Sigmoid colon (tissue), 7 donors: ENCODE measurements around the gene LDLRAD3. TPM values are rescaled to one million over a fixed set of nuclear protein-coding genes. Genes with fewer than 3 reads are reported as not detected.

ENCODE experiments used
- DNase-seq: peaks from one replicate; pipeline ENCODE4 v3.0.0-alpha.2; 2019
- H3K27ac ChIP-seq, 4 donors: fragments of 200-600 bp; sonication (generic); one replicate each; pipeline ENCODE4 v1.5.1; 2016 to 2019; ENCODE audit warnings: mild to moderate bottlenecking in 1 of 4
- H3K27me3 ChIP-seq, 3 donors: fragments of 200-600 bp; sonication (generic); one replicate each; pipeline ENCODE4 v1.5.1; 2019; ENCODE audit warnings: mild to moderate bottlenecking in 1 of 3
- H3K36me3 ChIP-seq, 4 donors: fragments of 200-600 bp; sonication (generic); one replicate each; pipeline ENCODE4 v1.5.1; 2016 to 2019
- H3K4me1 ChIP-seq, 4 donors: fragments of 200-600 bp; sonication (generic); one replicate each; pipeline ENCODE4 v1.5.1; 2017 to 2019
- H3K4me3 ChIP-seq, 4 donors: fragments of 200-600 bp; sonication (generic); one replicate each; pipeline ENCODE4 v1.5.1; 2017 to 2019; ENCODE audit warnings: mild to moderate bottlenecking in 2 of 4, moderate library complexity in 1 of 4
- H3K9me3 ChIP-seq, 4 donors: fragments of 200-600 bp in 3 of 4; sonication (generic) in 3 of 4; one replicate each; pipeline versions ENCODE4 v1.5.1 to v1.6.1; 2013 to 2019
- CTCF ChIP-seq, 4 experiments: fragments of 450-650 bp in 3 of 4; fragments of 200-600 bp in 1 of 4; IDR thresholded peaks; one replicate each; pipeline ENCODE4 v1.5.1; 2016 to 2019; ENCODE audit warnings: antibody characterized with exemption in 4 of 4, mild to moderate bottlenecking in 3 of 4, moderate library complexity in 2 of 4
- EP300 ChIP-seq, 4 donors: sonication (generic); formaldehyde crosslinking; IDR thresholded peaks; one replicate each; pipeline ENCODE4 v1.6.1; 2017; ENCODE audit warnings: antibody characterized with exemption in 4 of 4
- POLR2A ChIP-seq, 2 donors: fragments of 450-650 bp; IDR thresholded peaks; one replicate each; pipeline ENCODE4 v1.6.1; 2016; ENCODE audit warnings: antibody characterized with exemption in 2 of 2, mild to moderate bottlenecking in 2 of 2, moderate library complexity in 2 of 2
- POLR2AphosphoS5 ChIP-seq, 4 donors: sonication (generic); formaldehyde crosslinking; IDR thresholded peaks; one replicate each; pipeline ENCODE4 v1.6.1; 2017; ENCODE audit warnings: antibody characterized with exemption in 4 of 4
- WGBS, 2 donors: extraction: QIAGEN DNeasy Blood & Tissue Kit; methylation state at CpG; one replicate each; pipeline ENCODE4 v1.1.7; 2013; 5-methylcytosine and 5-hydroxymethylcytosine counted together
- intact Hi-C: fragments of 100-400 bp; cut with DNase I; formaldehyde crosslinking; loops from one replicate; pipeline ENCODE4 v1.15.1; 2023
- polyA plus RNA-seq, 3 donors: library from polyadenylated mRNA; stranded (reverse); fragments of 200-250 nt; gene quantifications; one replicate each; pipeline ENCODE4 v1.2.3, GENCODE V29; 2013
- small RNA-seq, 3 donors: library from RNA; depleted of rRNA; stranded (forward); fragments of <200 nt; gene quantifications; one replicate each; pipeline ENCODE3, GENCODE V24; 2016
- total RNA-seq, 4 donors: library from RNA; depleted of rRNA; stranded (reverse); fragments of >200 nt; gene quantifications; one replicate each; pipeline ENCODE4 v1.1.0, GENCODE V29; 2016
- donor health status: healthy with polysubstance abuse.
- donor health status: Bipolar disorder and iron deficiency.
- donor health status: healthy.

Gene LDLRAD3
- total and polyA plus RNA-seq, 7 donors: 0.23 to 23.4 (median 10.2) TPM

- no peaks in the 10 kb centered on the region for H3K27me3 ChIP-seq
- H3K4me1 ChIP-seq: no peaks in the 10 kb centered on the region
- DNase-seq: no peak
- peaks cover 8 to 48% (median 14%) of the 10 kb centered on the region in 4 donors for H3K36me3 ChIP-seq
- 66 to 80% methylated on average over 1 of the region's 1 CpG for WGBS, 2 donors
- H3K27ac ChIP-seq: no peak overlapping the region
- TF ChIP-seq CTCF (IDR thresholded peaks at IDR 0.05) (no peak), EP300 (IDR thresholded peaks at IDR 0.05) (no peak), POLR2A (IDR thresholded peaks at IDR 0.05) (no peak), POLR2AphosphoS5 (IDR thresholded peaks at IDR 0.05) (no peak)
- intact Hi-C loops: no loop called here
- no peaks in the 10 kb centered on the region for H3K9me3 ChIP-seq
- no peak overlapping the region for H3K4me3 ChIP-seq
Measured at GRCh38 chr11:36280531-36280930, 336.7 kb downstream of the LDLRAD3 start.

Small RNA genes within 50 kb of the gene (small RNA-seq; reads per million reads assigned to genes)
- gene MIR3973: 0 reads per million in 3 donors
